Prostate gland (tissue), 2 donors: ENCODE data around the gene REEP2.

ENCODE experiments used
- CTCF ChIP-seq, 4 experiments: fragments of 200-600 bp in 2 of 4; fragments of 450-650 bp in 2 of 4; sonication (generic) in 2 of 4; IDR thresholded peaks; 1 replicate in 3 of 4; 2 replicates in 1 of 4; pipeline ENCODE4 v1.5.1; 2016 to 2019; ENCODE audit warnings: antibody characterized with exemption in 4 of 4, mild to moderate bottlenecking in 2 of 4, moderate library complexity in 2 of 4
- POLR2A ChIP-seq: fragments of 450-650 bp; IDR thresholded peaks from one replicate; pipeline ENCODE4 v1.6.1; 2016; ENCODE audit warnings: antibody characterized with exemption, mild to moderate bottlenecking

- TF ChIP-seq CTCF (IDR thresholded peaks at IDR 0.05) (no peak), POLR2A (no peak)
These were observed 28.2 kb downstream of the REEP2 start for GRCh38 chr5:138466900-138467710.
